GM19328 (cell line): Measurements from ENCODE around the gene LGALS9B.
"Not testable (repeated sequence)": the region's sequence is repeated elsewhere in the genome, so short reads cannot be mapped to it uniquely, and the experiment has no call there.

ENCODE experiments used
- ATAC-seq: cut with Tn5 transposase; IDR thresholded peaks from one replicate; pipeline ENCODE4 v1.9.1; 2021; ENCODE audit warnings: mild to moderate bottlenecking, moderate library complexity; ENCODE audit not compliant: unreplicated experiment

The LGALS9B gene

GRCh38 chr17:20469107-20469506 lies 1.8 kb upstream of the LGALS9B start:
- ATAC-seq: not testable (repeated sequence)

GRCh38 chr17:20466999-20467398 lies 340 bp downstream of the LGALS9B start:
- not testable (repeated sequence) for ATAC-seq

- not testable (repeated sequence) for ATAC-seq
Observed at GRCh38 chr17:20466553-20466952, 786 bp downstream of the LGALS9B start.

GRCh38 chr17:20465535-20465934 lies 1.8 kb downstream of the LGALS9B start:
- not testable (repeated sequence) for ATAC-seq

- not testable (repeated sequence) for ATAC-seq
Observed at GRCh38 chr17:20464854-20465414, 2.4 kb downstream of the LGALS9B start.

GRCh38 chr17:20462158-20462557 lies 5.2 kb downstream of the LGALS9B start:
- not testable (repeated sequence) for ATAC-seq

- ATAC-seq: not testable (repeated sequence)
Observed at GRCh38 chr17:20457848-20458381, 9.4 kb downstream of the LGALS9B start.

GRCh38 chr17:20455106-20455505 lies 12.2 kb downstream of the LGALS9B start:
- ATAC-seq: not testable (repeated sequence)

- ATAC-seq: not testable (repeated sequence)
Observed at GRCh38 chr17:20453820-20454434, 13.4 kb downstream of the LGALS9B start.

- not testable (repeated sequence) for ATAC-seq
Observed at GRCh38 chr17:20450852-20451251, 16.5 kb downstream of the LGALS9B start.

- ATAC-seq: not testable (repeated sequence)
Observed at GRCh38 chr17:20447534-20448321, 19.6 kb downstream of the LGALS9B start.

GRCh38 chr17:20446895-20447294 lies 20.4 kb downstream of the LGALS9B start:
- ATAC-seq: not testable (repeated sequence)

- ATAC-seq: not testable (repeated sequence)
Observed at GRCh38 chr17:20444581-20445236, 22.6 kb downstream of the LGALS9B start.

GRCh38 chr17:20444173-20444572 lies 23.2 kb downstream of the LGALS9B start:
- ATAC-seq: not testable (repeated sequence)

GRCh38 chr17:20443632-20444031 lies 23.7 kb downstream of the LGALS9B start:
- not testable (repeated sequence) for ATAC-seq

- ATAC-seq: not testable (repeated sequence)
Observed at GRCh38 chr17:20440665-20441064, 26.7 kb downstream of the LGALS9B start.

GRCh38 chr17:20435166-20435565 lies 32.2 kb downstream of the LGALS9B start:
- not testable (repeated sequence) for ATAC-seq

- ATAC-seq: not testable (repeated sequence)
Observed at GRCh38 chr17:20433382-20433781, 34.0 kb downstream of the LGALS9B start.

- not testable (repeated sequence) for ATAC-seq
Observed at GRCh38 chr17:20427264-20427663, 40.1 kb downstream of the LGALS9B start.

GRCh38 chr17:20422826-20423225 lies 44.5 kb downstream of the LGALS9B start:
- ATAC-seq: not testable (repeated sequence)

- not testable (repeated sequence) for ATAC-seq
Observed at GRCh38 chr17:20418838-20419237, 48.5 kb downstream of the LGALS9B start.
